ENCODE results near the gene LMAN2.

LMAN2 gene

DNA sequence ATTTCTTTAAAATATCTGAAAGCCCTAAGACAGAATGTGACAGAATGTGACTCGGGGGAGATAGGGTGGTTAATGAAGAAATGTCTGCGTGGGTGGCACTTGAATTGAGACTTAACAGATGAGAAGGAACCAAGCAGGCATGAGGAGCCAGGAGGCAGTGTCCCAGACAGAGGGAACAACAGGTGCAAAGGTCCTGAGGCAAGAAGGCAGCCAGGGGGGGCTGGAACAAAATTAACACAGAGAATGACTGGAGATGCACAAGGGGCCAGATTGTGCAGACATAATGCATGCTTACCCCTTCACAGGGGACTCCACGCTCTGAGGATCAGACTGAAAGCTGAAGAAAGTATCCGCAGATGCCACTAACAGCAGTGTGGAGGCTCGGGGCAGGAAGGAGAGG lies 1.7 kb downstream of the LMAN2 start:
- Histone ChIP-seq H3K9ac (ENCODE audit: low read length) (no peak overlapping the region), H3K56ac (ENCODE audit: low read length) (no peak overlapping the region), H3K4me2 (ENCODE audit: low read length) (no peak overlapping the region), H3K4me3 (ENCODE audit: low read length) (no peak overlapping the region), H4K5ac (ENCODE audit: low read length) (no peak overlapping the region), H3K23ac (ENCODE audit: low read length) (no peak overlapping the region), H3K79me1 (ENCODE audit: low read length) (peaks cover 26% of the 10 kb centered on the region), H3K27me3 (ENCODE audit: insufficient read depth, low read length, poor library complexity) (no peaks in the 10 kb centered on the region), H3K79me2 (ENCODE audit: control insufficient read depth, insufficient read depth, low read length) (peaks cover 38% of the 10 kb centered on the region), H2BK15ac (replicated peaks; ENCODE audit: low read depth) (no peak overlapping the region), H3K27ac (ENCODE audit: low read depth, low read length) (no peak overlapping the region), H2BK120ac (ENCODE audit: low read depth, low read length) (no peak overlapping the region), H2AK5ac (ENCODE audit: low read length) (no peak overlapping the region), H2BK5ac (ENCODE audit: low read length) (no peak overlapping the region), H4K8ac (ENCODE audit: low read depth, low read length) (no peak overlapping the region), H3K4me1 (ENCODE audit: control insufficient read depth, low read depth, low read length) (peaks cover 4% of the 10 kb centered on the region), H3K18ac (ENCODE audit: low read length) (no peak overlapping the region), H3K36me3 (ENCODE audit: control insufficient read depth, insufficient read depth, low read length) (no peaks in the 10 kb centered on the region), H3K4ac (ENCODE audit: low read depth, low read length) (no peak overlapping the region)
- no CpG with 5 or more reads among the region's 5 CpGs for WGBS (ENCODE audit: extremely low coverage, insufficient coverage, low lambda C conversion rate)
- no peak for DNase-seq

DNA sequence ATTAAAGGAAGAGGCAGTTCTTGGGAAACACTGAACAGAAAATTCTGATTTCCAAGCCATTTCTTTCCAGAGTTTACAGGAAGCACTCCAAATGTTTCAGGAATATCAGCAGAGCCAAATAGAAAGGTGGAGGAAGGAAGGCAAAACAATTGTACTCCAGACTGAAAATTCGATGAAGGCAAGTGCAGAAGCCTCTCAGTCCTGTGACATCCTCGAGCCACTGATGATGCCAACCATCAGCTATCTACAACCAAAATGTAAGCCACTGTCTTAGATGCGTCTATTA lies 2.2 kb downstream of the LMAN2 start:
- H3K79me2 ChIP-seq (ENCODE audit: control insufficient read depth, insufficient read depth, low read length): peaks cover 38% of the 10 kb centered on the region
- no peaks in the 10 kb centered on the region for H3K27me3 ChIP-seq (ENCODE audit: insufficient read depth, low read length, poor library complexity)
- no peak overlapping the region for H4K5ac ChIP-seq (ENCODE audit: low read length)
- H3K79me1 ChIP-seq (ENCODE audit: low read length): peaks cover 26% of the 10 kb centered on the region
- H3K23ac ChIP-seq (ENCODE audit: low read length): no peak overlapping the region
- H2AK5ac ChIP-seq (ENCODE audit: low read length): no peak overlapping the region
- no peak overlapping the region for H3K4me3 ChIP-seq (ENCODE audit: low read length)
- H2BK15ac ChIP-seq (replicated peaks; ENCODE audit: low read depth): no peak overlapping the region
- no peak overlapping the region for H3K27ac ChIP-seq (ENCODE audit: low read depth, low read length)
- no peak overlapping the region for H3K18ac ChIP-seq (ENCODE audit: low read length)
- no peak overlapping the region for H4K8ac ChIP-seq (ENCODE audit: low read depth, low read length)
- H3K56ac ChIP-seq (ENCODE audit: low read length): no peak overlapping the region
- H3K36me3 ChIP-seq (ENCODE audit: control insufficient read depth, insufficient read depth, low read length): no peaks in the 10 kb centered on the region
- peaks cover 4% of the 10 kb centered on the region for H3K4me1 ChIP-seq (ENCODE audit: control insufficient read depth, low read depth, low read length)
- no peak overlapping the region for H3K4ac ChIP-seq (ENCODE audit: low read depth, low read length)
- no peak overlapping the region for H3K4me2 ChIP-seq (ENCODE audit: low read length)
- no peak overlapping the region for H2BK5ac ChIP-seq (ENCODE audit: low read length)
- DNase-seq: no peak
- no peak overlapping the region for H2BK120ac ChIP-seq (ENCODE audit: low read depth, low read length)
- H3K9ac ChIP-seq (ENCODE audit: low read length): no peak overlapping the region
- no CpG with 5 or more reads among the region's 3 CpGs for WGBS (ENCODE audit: extremely low coverage, insufficient coverage, low lambda C conversion rate)

DNA sequence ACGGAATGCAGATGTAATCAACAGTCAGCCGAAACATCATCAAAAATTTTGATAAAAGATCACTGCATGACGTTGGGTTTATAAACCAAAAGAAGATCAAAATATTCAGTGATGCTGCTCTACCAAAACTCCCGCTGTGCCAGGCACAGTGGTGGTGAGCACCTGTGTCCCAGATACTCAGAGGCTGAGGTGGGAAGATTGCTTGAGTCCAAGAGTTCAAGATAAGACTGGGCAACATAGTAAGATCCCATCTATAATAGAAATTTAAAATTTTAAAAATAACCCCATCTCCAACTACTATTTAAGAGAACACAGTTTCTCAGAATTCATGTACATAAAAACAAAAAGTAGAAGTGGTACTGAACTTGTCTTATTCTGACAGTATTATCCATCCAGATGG lies 3.8 kb downstream of the LMAN2 start:
- Histone ChIP-seq H2AK5ac (ENCODE audit: low read length) (no peak overlapping the region), H3K27me3 (ENCODE audit: insufficient read depth, low read length, poor library complexity) (no peaks in the 10 kb centered on the region), H3K4me3 (ENCODE audit: low read length) (no peak overlapping the region), H4K5ac (ENCODE audit: low read length) (no peak overlapping the region), H3K23ac (ENCODE audit: low read length) (no peak overlapping the region), H3K18ac (ENCODE audit: low read length) (no peak overlapping the region), H3K4me1 (ENCODE audit: control insufficient read depth, low read depth, low read length) (peaks cover 4% of the 10 kb centered on the region), H3K56ac (ENCODE audit: low read length) (no peak overlapping the region), H3K4ac (ENCODE audit: low read depth, low read length) (no peak overlapping the region), H3K4me2 (ENCODE audit: low read length) (no peak overlapping the region), H3K9ac (ENCODE audit: low read length) (no peak overlapping the region), H4K8ac (ENCODE audit: low read depth, low read length) (no peak overlapping the region), H3K27ac (ENCODE audit: low read depth, low read length) (no peak overlapping the region), H3K79me1 (ENCODE audit: low read length) (peaks cover 27% of the 10 kb centered on the region), H3K79me2 (ENCODE audit: control insufficient read depth, insufficient read depth, low read length) (peaks cover 40% of the 10 kb centered on the region), H3K36me3 (ENCODE audit: control insufficient read depth, insufficient read depth, low read length) (no peaks in the 10 kb centered on the region), H2BK5ac (ENCODE audit: low read length) (no peak overlapping the region), H2BK15ac (replicated peaks; ENCODE audit: low read depth) (no peak overlapping the region), H2BK120ac (ENCODE audit: low read depth, low read length) (no peak overlapping the region)
- WGBS (ENCODE audit: extremely low coverage, insufficient coverage, low lambda C conversion rate): no CpG with 5 or more reads among the region's 4 CpGs
- no peak for DNase-seq

DNA sequence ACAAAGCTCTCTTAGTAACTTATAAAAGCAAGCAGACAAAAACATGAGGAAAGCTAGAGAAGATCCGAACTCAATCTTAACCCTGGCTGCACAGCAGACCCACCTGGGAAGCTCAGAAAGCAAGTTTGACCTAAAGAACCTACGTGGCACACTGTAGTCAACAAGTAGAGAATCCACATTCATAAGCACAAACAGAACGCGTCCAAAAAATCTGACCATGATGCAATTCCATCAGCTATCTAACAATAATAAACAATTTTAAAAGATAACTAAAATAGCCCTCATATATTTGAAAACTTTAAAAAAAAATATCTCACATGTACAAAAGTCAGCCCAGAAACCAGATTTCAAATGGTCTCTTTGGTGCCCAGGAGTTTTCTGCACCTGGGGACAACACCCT lies 4.6 kb downstream of the LMAN2 start:
- H3K4me3 ChIP-seq (ENCODE audit: low read length): no peak overlapping the region
- H3K27ac ChIP-seq (ENCODE audit: low read depth, low read length): no peak overlapping the region
- H2BK15ac ChIP-seq (replicated peaks; ENCODE audit: low read depth): no peak overlapping the region
- no peak overlapping the region for H4K5ac ChIP-seq (ENCODE audit: low read length)
- peaks cover 40% of the 10 kb centered on the region for H3K79me2 ChIP-seq (ENCODE audit: control insufficient read depth, insufficient read depth, low read length)
- no peak overlapping the region for H3K18ac ChIP-seq (ENCODE audit: low read length)
- no peak overlapping the region for H2AK5ac ChIP-seq (ENCODE audit: low read length)
- no peaks in the 10 kb centered on the region for H3K36me3 ChIP-seq (ENCODE audit: control insufficient read depth, insufficient read depth, low read length)
- no peak overlapping the region for H3K4me2 ChIP-seq (ENCODE audit: low read length)
- no peak overlapping the region for H2BK5ac ChIP-seq (ENCODE audit: low read length)
- no peak overlapping the region for H3K56ac ChIP-seq (ENCODE audit: low read length)
- H4K8ac ChIP-seq (ENCODE audit: low read depth, low read length): no peak overlapping the region
- no peak overlapping the region for H3K9ac ChIP-seq (ENCODE audit: low read length)
- no peak overlapping the region for H3K4ac ChIP-seq (ENCODE audit: low read depth, low read length)
- H3K79me1 ChIP-seq (ENCODE audit: low read length): peaks cover 27% of the 10 kb centered on the region
- H2BK120ac ChIP-seq (ENCODE audit: low read depth, low read length): no peak overlapping the region
- no peak overlapping the region for H3K23ac ChIP-seq (ENCODE audit: low read length)
- H3K4me1 ChIP-seq (ENCODE audit: control insufficient read depth, low read depth, low read length): peaks cover 4% of the 10 kb centered on the region
- DNase-seq: no peak
- WGBS (ENCODE audit: extremely low coverage, insufficient coverage, low lambda C conversion rate): no CpG with 5 or more reads among the region's 4 CpGs
- H3K27me3 ChIP-seq (ENCODE audit: insufficient read depth, low read length, poor library complexity): no peaks in the 10 kb centered on the region

DNA sequence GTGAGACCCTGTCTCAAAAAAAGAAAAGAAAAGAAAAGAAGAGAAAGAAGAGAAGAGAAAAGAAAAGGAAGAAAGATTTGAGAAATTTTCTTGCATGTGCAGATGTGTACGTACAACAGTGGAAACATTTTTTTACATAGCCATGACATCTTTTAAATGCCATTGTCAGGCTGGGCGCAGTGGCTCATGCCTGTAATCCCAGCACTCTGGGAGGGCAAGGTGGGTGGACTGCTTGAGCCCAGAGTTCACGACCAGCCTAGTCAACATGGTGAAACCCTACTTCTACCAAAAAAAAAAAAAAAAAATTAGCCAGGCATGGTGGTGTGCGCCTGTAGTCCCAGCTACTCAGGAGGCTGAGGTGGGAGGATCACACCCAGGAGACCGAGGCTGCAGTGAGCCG lies 6.6 kb downstream of the LMAN2 start:
- no peak overlapping the region for H4K8ac ChIP-seq (ENCODE audit: low read depth, low read length)
- no peak overlapping the region for H3K56ac ChIP-seq (ENCODE audit: low read length)
- H4K5ac ChIP-seq (ENCODE audit: low read length): no peak overlapping the region
- no peak overlapping the region for H3K23ac ChIP-seq (ENCODE audit: low read length)
- no peak overlapping the region for H2BK120ac ChIP-seq (ENCODE audit: low read depth, low read length)
- no CpG with 5 or more reads among the region's 6 CpGs for WGBS (ENCODE audit: extremely low coverage, insufficient coverage, low lambda C conversion rate)
- no peaks in the 10 kb centered on the region for H3K36me3 ChIP-seq (ENCODE audit: control insufficient read depth, insufficient read depth, low read length)
- no peaks in the 10 kb centered on the region for H3K27me3 ChIP-seq (ENCODE audit: insufficient read depth, low read length, poor library complexity)
- H3K4me3 ChIP-seq (ENCODE audit: low read length): no peak overlapping the region
- H3K4me1 ChIP-seq (ENCODE audit: control insufficient read depth, low read depth, low read length): no peaks in the 10 kb centered on the region
- no peak for DNase-seq
- H3K4me2 ChIP-seq (ENCODE audit: low read length): no peak overlapping the region
- no peak overlapping the region for H3K27ac ChIP-seq (ENCODE audit: low read depth, low read length)
- H3K18ac ChIP-seq (ENCODE audit: low read length): no peak overlapping the region
- peaks cover 25% of the 10 kb centered on the region for H3K79me2 ChIP-seq (ENCODE audit: control insufficient read depth, insufficient read depth, low read length)
- no peak overlapping the region for H2AK5ac ChIP-seq (ENCODE audit: low read length)
- no peak overlapping the region for H3K9ac ChIP-seq (ENCODE audit: low read length)
- H2BK5ac ChIP-seq (ENCODE audit: low read length): no peak overlapping the region
- no peak overlapping the region for H3K4ac ChIP-seq (ENCODE audit: low read depth, low read length)
- no peak overlapping the region for H2BK15ac ChIP-seq (replicated peaks; ENCODE audit: low read depth)
- peaks cover 13% of the 10 kb centered on the region for H3K79me1 ChIP-seq (ENCODE audit: low read length)

DNA sequence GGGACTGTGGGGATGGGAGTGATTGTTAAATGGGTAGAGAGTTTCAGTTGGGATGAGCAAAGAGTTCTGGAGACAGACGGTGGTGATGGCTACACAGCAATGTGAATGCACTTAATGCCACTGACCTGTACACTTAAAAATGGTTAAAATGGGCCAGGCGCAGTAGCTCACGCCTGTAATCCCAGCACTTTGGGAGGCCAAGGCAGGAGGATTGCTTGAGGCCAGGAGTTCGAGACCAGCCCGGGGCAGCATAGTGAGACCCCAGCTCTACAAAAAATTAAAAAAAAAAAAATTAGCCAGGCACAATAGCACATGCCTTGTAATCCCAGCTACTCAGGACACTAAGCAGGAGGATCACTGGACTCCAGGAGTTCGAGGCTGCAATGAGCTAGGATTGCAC lies 7.7 kb downstream of the LMAN2 start:
- Histone ChIP-seq H3K36me3 (ENCODE audit: control insufficient read depth, insufficient read depth, low read length) (no peaks in the 10 kb centered on the region), H2BK15ac (replicated peaks; ENCODE audit: low read depth) (no peak overlapping the region)
- WGBS (ENCODE audit: extremely low coverage, insufficient coverage, low lambda C conversion rate): no CpG with 5 or more reads among the region's 6 CpGs

More for the DNA sequence above, 7.7 kb downstream of the LMAN2 start:
- H3K9ac ChIP-seq (ENCODE audit: low read length): no peak overlapping the region
- DNase-seq: no peak
- no peak overlapping the region for H3K23ac ChIP-seq (ENCODE audit: low read length)
- H3K79me2 ChIP-seq (ENCODE audit: control insufficient read depth, insufficient read depth, low read length): peaks cover 17% of the 10 kb centered on the region
- no peak overlapping the region for H3K4ac ChIP-seq (ENCODE audit: low read depth, low read length)
- no peak overlapping the region for H3K4me3 ChIP-seq (ENCODE audit: low read length)
- no peak overlapping the region for H3K18ac ChIP-seq (ENCODE audit: low read length)
- no peak overlapping the region for H2AK5ac ChIP-seq (ENCODE audit: low read length)
- H3K56ac ChIP-seq (ENCODE audit: low read length): no peak overlapping the region
- no peak overlapping the region for H4K8ac ChIP-seq (ENCODE audit: low read depth, low read length)
- no peak overlapping the region for H2BK5ac ChIP-seq (ENCODE audit: low read length)
- no peaks in the 10 kb centered on the region for H3K4me1 ChIP-seq (ENCODE audit: control insufficient read depth, low read depth, low read length)
- H3K27me3 ChIP-seq (ENCODE audit: insufficient read depth, low read length, poor library complexity): no peaks in the 10 kb centered on the region
- no peak overlapping the region for H4K5ac ChIP-seq (ENCODE audit: low read length)
- H2BK120ac ChIP-seq (ENCODE audit: low read depth, low read length): no peak overlapping the region
- H3K4me2 ChIP-seq (ENCODE audit: low read length): no peak overlapping the region
- H3K27ac ChIP-seq (ENCODE audit: low read depth, low read length): no peak overlapping the region
- peaks cover 11% of the 10 kb centered on the region for H3K79me1 ChIP-seq (ENCODE audit: low read length)
